SK-MEL-5 (cell line): ENCODE results near the gene CT45A2. TPM values are rescaled to one million over a fixed set of nuclear protein-coding genes. Genes with fewer than 3 reads are reported as not detected.
"Not testable (repeated sequence)": the region's sequence is repeated elsewhere in the genome, so short reads cannot be mapped to it uniquely, and the experiment has no call there.

Source experiments
- DNase-seq: peaks from one replicate; pipeline ENCODE4 v3.0.0-alpha.2; 2016; ENCODE audit warnings: low read depth, low spot score
- in situ Hi-C: cut with HindIII; loops from 2 replicates; pipeline ENCODE4 v1.10.0; 2016; ENCODE audit warnings: low sequenced_read_pairs, high pct_unique_total_duplicates, low pct_unique_long_range_greater_than_20kb
- polyA plus RNA-seq, 2 experiments: library from polyadenylated mRNA; depleted of rRNA; stranded (reverse); fragments of >200 nt; gene quantifications; 2 replicates each; pipeline ENCODE4 v1.2.3, GENCODE V29; 2015
- total RNA-seq: library from RNA; depleted of rRNA; stranded (reverse); fragments of >200 nt; shearing (Covaris generic); gene quantifications from 2 replicates; pipeline ENCODE4 v1.2.3, GENCODE V29; 2014; rRNA removed

CT45A2 gene
- total RNA-seq: not detected in 2 replicates
- not detected in 2 replicates for polyA plus RNA-seq (2015; cell fraction: cytosol; rRNA removed)
- polyA plus RNA-seq (2015; cell fraction: nucleus; rRNA removed): not detected in 2 replicates

DNA sequence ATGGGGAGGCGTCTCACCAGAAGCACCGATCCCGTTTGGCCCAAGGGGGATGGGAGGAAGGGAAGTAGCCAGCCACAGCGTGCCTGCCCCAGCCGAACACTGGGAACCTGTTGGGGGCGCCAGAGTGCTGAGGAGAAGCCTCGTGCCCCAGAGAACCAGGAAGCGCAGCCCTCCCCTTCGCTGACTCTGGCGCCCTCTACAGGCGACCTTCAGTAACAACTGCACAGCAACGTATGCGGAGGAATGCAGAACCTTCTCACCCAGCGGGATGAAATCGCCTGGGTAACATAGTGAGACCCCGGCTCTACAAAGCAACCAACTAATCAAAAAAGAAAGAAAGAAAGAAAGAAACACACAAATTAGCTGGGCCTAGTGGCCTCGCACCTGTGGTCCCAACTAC, at the start of gene CT45A2:
TSS of gene CT45A2 (minus strand) at position 101 of the 400 bp plus-strand sequence. CDS start 3,747 bp downstream, outside the sequence.
- in situ Hi-C loops, DNase-seq: not testable (repeated sequence)

GRCh38 chrX:135854438-135854837, 34.6 kb upstream of the CT45A2 start, which contains the start of gene CT45A8:
Gene CT45A8 (minus strand): TSS chrX:135854538. CDS start chrX:135850783, 3,755 bp downstream.
- DNase-seq, in situ Hi-C loops: not testable (repeated sequence)

DNA sequence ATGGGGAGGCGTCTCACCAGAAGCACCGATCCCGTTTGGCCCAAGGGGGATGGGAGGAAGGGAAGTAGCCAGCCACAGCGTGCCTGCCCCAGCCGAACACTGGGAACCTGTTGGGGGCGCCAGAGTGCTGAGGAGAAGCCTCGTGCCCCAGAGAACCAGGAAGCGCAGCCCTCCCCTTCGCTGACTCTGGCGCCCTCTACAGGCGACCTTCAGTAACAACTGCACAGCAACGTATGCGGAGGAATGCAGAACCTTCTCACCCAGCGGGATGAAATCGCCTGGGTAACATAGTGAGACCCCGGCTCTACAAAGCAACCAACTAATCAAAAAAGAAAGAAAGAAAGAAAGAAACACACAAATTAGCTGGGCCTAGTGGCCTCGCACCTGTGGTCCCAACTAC, 17.4 kb upstream of the CT45A2 start, which contains the start of gene CT45A7:
TSS of gene CT45A7 (minus strand) at position 101 of the 400 bp plus-strand sequence. CDS start 3,747 bp downstream, outside the sequence.
- DNase-seq, in situ Hi-C loops: not testable (repeated sequence)

DNA sequence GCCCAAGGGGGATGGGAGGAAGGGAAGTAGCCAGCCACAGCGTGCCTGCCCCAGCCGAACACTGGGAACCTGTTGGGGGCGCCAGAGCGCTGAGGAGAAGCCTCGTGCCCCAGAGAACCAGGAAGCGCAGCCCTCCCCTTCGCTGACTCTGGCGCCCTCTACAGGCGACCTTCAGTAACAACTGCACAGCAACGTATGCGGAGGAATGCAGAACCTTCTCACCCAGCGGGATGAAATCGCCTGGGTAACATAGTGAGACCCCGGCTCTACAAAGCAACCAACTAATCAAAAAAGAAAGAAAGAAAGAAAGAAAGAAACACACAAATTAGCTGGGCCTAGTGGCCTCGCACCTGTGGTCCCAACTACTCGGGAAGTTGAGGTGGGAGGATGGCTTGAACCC, 17.1 kb downstream of the CT45A2 start, which contains the start of gene CT45A6:
TSS of gene CT45A6 (minus strand) at position 101 of the 400 bp plus-strand sequence. CDS start 3,794 bp downstream, outside the sequence.
- in situ Hi-C loops, DNase-seq: not testable (repeated sequence)

- in situ Hi-C loops, DNase-seq: not testable (repeated sequence)
These were observed 34.4 kb downstream of the CT45A2 start, which contains the start of gene CT45A5 for GRCh38 chrX:135785403-135785802. Gene CT45A5 (minus strand): TSS chrX:135785503. CDS start chrX:135781729, 3,774 bp downstream.

DNA sequence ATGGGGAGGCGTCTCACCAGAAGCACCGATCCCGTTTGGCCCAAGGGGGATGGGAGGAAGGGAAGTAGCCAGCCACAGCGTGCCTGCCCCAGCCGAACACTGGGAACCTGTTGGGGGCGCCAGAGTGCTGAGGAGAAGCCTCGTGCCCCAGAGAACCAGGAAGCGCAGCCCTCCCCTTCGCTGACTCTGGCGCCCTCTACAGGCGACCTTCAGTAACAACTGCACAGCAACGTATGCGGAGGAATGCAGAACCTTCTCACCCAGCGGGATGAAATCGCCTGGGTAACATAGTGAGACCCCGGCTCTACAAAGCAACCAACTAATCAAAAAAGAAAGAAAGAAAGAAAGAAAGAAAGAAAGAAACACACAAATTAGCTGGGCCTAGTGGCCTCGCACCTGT, 51.7 kb downstream of the CT45A2 start, which contains the start of gene CT45A3:
TSS of gene CT45A3 (minus strand) at position 101 of the 400 bp plus-strand sequence. CDS start 3,747 bp downstream, outside the sequence.
- in situ Hi-C loops, DNase-seq: not testable (repeated sequence)

Other genes with a start within 250 kb of the CT45A2 start
- 2.4 and 2.8 TPM in 2 replicates for gene CT45A1, start 106.4 kb downstream of the CT45A2 start, total RNA-seq
- gene CT45A3, start 51.8 kb downstream of the CT45A2 start, total RNA-seq: 54.6 and 61.6 TPM in 2 replicates
- 35.2 and 41.3 TPM in 2 replicates for gene CT45A5, start 34.5 kb downstream of the CT45A2 start, total RNA-seq
- not detected in 2 replicates for gene CT45A6, start 17.2 kb downstream of the CT45A2 start, total RNA-seq
- gene CT45A7, start 17.3 kb upstream of the CT45A2 start, total RNA-seq: not detected in 2 replicates
- gene CT45A8, start 34.5 kb upstream of the CT45A2 start, total RNA-seq: not detected in 2 replicates
- gene CT45A9, start 51.8 kb upstream of the CT45A2 start, total RNA-seq: not detected in 2 replicates
- gene CT45A10, start 73.4 kb upstream of the CT45A2 start, total RNA-seq: 141 and 152 TPM in 2 replicates
- gene SAGE1, start 73.7 kb upstream of the CT45A2 start, total RNA-seq: 20.4 and 22.8 TPM in 2 replicates
- gene MMGT1, start 154.0 kb upstream of the CT45A2 start, total RNA-seq: 28.2 and 28.3 TPM in 2 replicates
- gene SLC9A6, start 165.4 kb upstream of the CT45A2 start, total RNA-seq: 17.7 and 18.7 TPM in 2 replicates